GM19452 (cell line): ENCODE results near the gene TSPAN4.

Experiments used
- ATAC-seq: cut with Tn5 transposase; IDR thresholded peaks from one replicate; pipeline ENCODE4 v1.9.1; 2021; ENCODE audit not compliant: unreplicated experiment

Gene TSPAN4

GRCh38 chr11:833114-833791 lies 9.4 kb upstream of the TSPAN4 start:
- ATAC-seq = no peak

DNA sequence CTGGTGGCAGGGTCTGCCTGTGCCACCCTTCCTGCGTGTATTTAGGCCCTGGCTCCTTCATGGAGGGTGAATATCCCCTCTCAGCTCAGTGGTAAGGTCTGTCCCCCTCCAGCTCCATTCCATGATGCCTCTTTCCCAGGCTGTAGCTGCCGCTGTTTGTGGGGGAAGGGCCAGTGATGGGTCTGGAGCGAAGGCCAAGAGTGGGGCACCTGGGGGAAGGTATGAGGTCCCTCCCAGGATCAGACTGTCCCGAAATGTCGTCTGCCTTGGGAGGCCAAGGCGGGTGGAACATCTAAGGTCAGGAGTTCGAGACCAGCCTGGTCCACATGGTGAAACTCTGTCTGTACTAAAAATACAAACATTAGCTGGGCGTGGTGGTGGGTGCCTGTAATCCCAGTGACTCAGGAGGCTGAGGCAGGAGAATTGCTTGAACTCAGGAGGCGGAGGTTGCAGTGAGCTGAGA lies 8.8 kb upstream of the TSPAN4 start:
- no peak for ATAC-seq

DNA sequence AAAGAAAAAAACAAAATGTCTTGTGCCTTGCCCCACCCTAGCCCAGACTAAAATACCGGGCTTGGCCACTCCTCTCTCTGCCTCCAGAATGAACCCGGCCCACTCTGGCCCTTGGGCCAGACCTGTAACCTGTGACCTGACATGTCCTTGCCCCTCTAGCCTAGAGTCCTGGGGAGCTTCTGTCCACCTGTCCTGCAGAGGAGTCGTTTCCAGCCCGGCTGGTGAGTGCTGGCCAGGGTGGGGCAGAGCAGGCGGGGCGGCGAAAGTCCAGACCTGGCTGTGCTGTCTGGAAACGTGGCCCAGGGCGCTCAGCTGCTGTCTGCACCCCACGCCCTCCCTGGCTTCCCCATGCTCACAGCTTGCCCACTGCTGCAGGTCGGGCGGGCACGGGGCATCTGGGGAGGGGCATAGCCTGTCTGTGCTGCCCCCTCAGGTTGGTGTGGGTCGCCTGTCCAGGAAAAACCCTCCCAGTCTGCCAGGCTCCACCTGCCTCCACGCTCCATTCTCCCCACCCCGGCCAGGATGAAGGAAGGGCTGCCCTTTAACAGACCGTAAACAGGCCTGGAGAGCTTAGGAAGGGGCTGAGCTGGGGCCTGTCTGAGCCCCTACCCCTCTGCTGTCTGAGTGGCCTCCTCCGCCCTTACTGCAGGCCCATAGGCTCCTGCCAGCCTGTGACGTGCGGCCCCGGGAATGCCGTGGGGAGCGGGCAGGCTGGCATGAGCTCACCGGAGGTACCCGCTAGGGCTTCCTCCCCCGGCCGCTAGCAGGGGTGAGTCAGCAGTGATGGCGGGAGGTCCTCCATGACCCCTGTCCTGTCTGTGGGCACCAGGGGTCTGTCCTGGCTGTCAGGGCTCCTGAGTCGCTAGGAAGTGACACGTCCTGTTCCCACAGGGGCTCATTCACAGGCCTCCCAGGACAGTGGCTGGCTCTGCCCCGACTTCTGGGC lies 8.0 kb upstream of the TSPAN4 start:
- ATAC-seq = no peak

GRCh38 chr11:836274-836673 lies 6.4 kb upstream of the TSPAN4 start:
- ATAC-seq = no peak

DNA sequence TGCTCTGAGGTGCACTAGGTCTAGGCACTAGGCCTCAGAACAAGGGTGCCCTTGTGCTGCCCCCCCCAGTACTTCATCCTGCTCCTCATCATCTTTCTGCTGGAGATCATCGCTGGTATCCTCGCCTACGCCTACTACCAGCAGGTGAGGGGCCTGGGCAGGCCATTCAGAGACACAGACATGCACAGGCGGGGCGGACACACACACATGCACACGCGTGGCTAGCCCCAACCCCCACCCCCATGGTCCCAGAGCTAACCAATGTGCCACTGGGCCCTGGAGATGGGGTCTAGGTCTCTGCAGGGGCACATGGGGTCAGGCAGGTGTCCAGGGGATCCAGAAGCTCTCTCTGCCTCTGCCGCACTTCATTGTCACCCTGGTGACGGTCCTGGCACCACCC lies 6.0 kb upstream of the TSPAN4 start:
- ATAC-seq = no peak

DNA sequence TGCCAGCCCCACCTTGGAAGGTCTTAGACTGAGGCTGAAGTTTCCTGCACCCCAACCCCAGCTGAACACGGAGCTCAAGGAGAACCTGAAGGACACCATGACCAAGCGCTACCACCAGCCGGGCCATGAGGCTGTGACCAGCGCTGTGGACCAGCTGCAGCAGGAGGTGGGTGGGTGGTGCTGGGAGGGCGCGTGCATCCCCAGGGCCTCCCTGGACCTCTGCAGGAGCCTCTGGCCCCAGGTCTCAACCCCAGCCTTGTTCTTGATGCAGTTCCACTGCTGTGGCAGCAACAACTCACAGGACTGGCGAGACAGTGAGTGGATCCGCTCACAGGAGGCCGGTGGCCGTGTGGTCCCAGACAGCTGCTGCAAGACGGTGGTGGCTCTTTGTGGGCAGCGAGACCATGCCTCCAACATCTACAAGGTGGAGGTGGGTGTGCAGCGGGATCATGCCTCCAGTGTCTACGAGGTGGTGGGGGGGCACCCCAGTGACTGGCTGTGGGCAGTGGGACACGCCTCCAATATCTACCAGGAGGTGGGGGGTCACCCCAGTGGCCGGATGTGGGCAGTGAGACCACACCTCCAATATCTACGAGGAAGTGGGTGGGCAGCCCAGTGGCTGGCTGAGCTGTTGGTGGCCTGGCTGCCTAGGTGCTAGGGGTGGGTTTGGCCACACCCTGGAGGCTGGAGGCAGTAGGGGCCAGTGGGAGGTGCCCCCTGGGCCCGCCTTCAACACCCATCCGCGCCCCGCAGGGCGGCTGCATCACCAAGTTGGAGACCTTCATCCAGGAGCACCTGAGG lies 5.3 kb upstream of the TSPAN4 start:
- no peak for ATAC-seq

DNA sequence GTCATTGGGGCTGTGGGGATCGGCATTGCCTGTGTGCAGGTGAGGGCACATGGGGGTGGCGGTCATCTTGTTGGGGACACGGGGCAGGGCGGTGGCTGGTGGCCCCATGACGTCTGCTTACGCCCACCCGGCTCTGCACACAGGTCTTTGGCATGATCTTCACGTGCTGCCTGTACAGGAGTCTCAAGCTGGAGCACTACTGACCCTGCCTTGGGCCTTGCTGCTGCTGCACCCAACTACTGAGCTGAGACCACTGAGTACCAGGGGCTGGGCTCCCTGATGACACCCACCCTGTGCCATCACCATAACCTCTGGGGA lies 4.7 kb upstream of the TSPAN4 start:
- no peak for ATAC-seq

DNA sequence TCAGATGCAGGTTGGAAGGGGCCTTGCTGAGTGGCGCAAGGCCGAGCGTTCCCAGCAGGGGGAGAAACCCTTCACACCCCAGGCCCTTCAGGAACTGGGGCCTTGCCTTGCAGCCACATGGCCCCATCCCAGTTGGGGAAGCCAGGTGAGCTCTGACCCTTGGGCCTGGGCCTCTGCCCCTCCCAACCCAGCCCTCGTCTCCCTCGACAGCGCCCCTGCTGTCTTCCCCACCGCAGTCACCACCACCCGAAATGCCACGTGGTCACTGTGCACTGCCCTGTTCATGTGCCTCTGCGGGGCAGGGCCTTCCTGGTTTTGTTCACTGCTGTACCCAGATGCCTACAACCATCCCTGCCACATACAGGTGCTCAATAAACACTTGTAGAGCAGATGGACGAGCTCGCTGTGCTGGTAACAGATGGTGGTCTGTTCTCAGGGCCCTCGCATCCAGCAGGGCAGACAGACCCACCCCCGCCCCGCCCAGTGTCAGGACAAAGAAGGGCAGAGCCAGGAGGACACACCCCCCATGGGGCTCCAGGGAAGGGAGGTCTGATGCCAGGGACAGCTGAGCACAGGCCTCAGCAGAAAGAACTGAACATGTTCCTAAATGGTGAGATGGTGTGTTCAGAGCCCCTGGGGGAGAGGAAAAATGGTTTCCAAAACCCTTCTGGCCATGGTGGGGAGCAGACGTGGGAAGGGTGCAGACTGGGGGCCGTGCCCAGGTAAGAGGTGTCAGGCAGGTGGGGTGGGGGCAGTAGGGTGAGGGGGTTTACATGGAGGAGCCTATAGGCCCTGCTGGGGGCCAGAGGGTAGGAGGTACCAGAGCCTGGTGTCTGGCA lies 4.0 kb upstream of the TSPAN4 start:
- no peak for ATAC-seq

DNA sequence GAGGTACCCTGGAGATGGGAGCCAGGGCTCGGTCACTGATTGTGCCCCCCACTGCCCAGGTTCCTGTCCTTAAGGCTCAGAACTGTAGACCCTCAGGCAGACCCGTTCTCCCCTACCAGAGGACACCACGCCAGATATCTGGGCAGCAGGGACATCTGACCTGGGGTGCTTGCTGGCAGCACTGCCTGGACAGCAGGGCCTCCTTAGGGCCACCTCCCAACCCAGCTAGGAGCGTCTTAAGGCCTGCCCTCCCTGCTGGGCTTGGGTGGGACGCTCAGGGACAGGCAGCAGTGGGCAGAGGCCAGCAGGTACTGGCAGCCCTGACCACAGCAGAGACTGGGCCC lies 3.4 kb upstream of the TSPAN4 start:
- no peak for ATAC-seq

GRCh38 chr11:839875-840617 lies 2.6 kb upstream of the TSPAN4 start:
- ATAC-seq = no peak

DNA sequence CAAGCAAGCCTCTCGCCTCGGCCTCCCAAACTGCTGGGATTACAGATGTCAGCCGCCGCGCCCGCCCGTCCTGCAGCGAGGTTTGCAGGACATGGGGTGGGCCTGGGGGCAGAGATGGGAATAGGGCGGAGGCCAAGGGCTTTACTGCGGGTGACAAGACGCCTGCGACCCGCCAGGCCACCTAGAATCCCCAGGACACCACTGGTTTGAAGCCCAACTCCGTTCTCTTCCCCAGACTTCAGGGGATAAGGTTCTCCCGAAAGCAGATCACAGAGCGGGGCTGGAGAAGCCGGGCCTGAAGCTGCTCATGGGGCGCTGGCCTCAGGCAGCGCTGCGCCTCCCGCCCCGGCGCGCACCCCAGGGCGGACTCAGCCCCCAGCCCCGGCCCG lies 677 bp upstream of the TSPAN4 start:
- peak; percentile 16 for ATAC-seq

- ATAC-seq = no peak
Observed at GRCh38 chr11:843086-843734, 558 bp downstream of the TSPAN4 start.

DNA sequence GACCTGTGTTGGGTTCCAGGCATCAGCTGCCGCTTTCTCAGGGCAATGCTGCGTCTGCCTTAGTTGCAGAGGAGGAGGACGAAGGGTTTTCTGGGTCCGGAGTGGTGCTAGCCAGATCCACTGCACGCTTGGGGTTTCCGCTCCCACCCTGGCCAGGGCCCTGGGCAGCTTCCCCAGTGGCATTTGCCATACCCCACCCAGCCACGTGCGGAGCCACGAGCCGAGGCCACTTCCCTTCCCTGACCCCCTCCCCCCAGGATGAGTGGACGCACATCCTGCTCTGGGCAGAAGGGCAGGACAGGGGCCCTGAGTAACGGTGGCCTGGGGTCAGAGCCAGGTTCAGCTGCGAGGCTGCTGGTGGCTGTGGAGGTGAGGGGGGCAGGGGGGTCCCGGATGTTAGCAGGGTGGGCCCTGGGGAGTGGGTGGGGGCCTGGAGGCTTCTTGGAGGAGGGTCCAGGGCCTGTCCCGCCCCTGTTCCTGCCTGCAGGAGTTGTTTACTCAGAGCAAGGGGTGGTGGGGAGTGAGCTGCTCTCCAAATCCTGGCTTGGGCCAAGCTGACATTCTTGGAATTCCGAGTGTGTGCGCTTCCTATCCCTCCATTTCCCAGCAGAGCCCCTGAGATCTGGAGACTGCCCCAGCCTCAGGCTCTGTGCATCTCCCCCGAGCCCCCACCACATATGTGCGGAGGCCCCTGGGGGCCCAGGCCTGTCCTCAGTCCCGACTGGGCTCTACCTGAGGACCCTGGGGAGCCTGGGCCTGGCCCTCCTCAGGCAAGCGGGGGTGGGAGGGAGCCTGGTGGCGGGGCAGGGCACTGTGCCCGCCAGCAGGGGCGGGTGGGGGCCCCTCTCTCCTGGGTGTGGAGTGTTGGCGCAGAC lies 1.4 kb downstream of the TSPAN4 start:
- ATAC-seq = no peak

- ATAC-seq = no peak
Observed at GRCh38 chr11:844693-845644, 2.3 kb downstream of the TSPAN4 start.

- no peak for ATAC-seq
Observed at GRCh38 chr11:845872-846495, 3.3 kb downstream of the TSPAN4 start.

DNA sequence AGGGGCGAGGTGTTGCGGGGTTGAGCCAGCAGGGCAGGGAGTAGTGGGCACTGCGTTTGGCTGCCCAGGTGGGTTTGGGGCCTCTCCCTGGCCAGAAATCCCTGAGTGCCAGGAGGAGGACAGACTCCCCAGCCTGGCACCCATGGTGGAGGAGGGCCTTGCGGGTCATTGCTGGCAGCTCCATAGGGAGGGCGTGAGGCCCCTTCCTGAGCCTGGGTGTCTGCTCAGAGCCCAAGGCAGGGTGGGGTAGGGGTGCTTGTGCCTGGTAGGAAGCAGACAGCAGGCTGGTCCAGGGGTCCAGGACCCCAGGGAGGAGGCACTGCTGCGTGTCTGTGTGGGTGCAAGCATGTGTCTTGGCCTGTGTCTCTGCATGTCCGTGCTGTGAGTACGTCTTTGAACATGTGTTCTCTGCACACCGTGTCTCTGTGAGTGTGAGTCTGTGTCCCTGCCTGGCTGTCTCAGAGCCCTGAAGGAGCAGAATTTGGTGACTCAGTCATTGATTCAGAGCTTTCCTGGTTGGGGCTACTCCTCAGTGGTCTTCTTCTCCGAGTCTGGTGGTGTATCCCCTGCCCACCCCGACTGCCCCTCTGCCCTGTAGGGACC lies 3.9 kb downstream of the TSPAN4 start:
- ATAC-seq = no peak

- ATAC-seq = no peak
Observed at GRCh38 chr11:847876-848275, 5.2 kb downstream of the TSPAN4 start.
